Testis (tissue), 3 donors: ENCODE measurements around the gene TEKT3. TPM values are rescaled to one million over a fixed set of nuclear protein-coding genes. Genes with fewer than 3 reads are reported as not detected.

Source experiments
- DNase-seq: peaks from one replicate; pipeline ENCODE4 v3.0.0-alpha.2; 2019
- H3K27ac ChIP-seq, 2 donors: fragments of 200-600 bp; sonication (generic); one replicate each; pipeline ENCODE4 v1.5.1; 2019
- H3K27me3 ChIP-seq: fragments of 200-600 bp; sonication (generic); one replicate; pipeline ENCODE4 v1.5.1; 2019
- H3K36me3 ChIP-seq: fragments of 200-600 bp; sonication (generic); one replicate; pipeline ENCODE4 v1.5.1; 2017; ENCODE audit warnings: low read depth; ENCODE audit errors: missing control alignments
- H3K4me1 ChIP-seq: fragments of 200-600 bp; sonication (generic); one replicate; pipeline ENCODE4 v1.5.1; 2019
- H3K4me3 ChIP-seq, 2 donors: fragments of 200-600 bp; sonication (generic); one replicate each; pipeline ENCODE4 v1.5.1; 2017 to 2019
- H3K9me3 ChIP-seq: fragments of 200-600 bp; sonication (generic); one replicate; pipeline ENCODE4 v1.5.1; 2017
- CTCF ChIP-seq, 3 experiments: fragments of 450-650 bp in 2 of 3; fragments of 200-600 bp in 1 of 3; sonication (generic) in 1 of 3; IDR thresholded peaks; one replicate each; pipeline ENCODE4 v1.5.1; 2016 to 2019; ENCODE audit warnings: antibody characterized with exemption in 3 of 3, mild to moderate bottlenecking in 2 of 3, moderate library complexity in 1 of 3
- POLR2A ChIP-seq: fragments of 450-650 bp; IDR thresholded peaks from one replicate; pipeline ENCODE4 v1.6.1; 2017; ENCODE audit warnings: antibody characterized with exemption, mild to moderate bottlenecking, moderate library complexity
- WGBS, 2 donors: methylation state at CpG; one replicate each; pipeline ENCODE4 v1.1.5; 2018; 5-methylcytosine and 5-hydroxymethylcytosine counted together
- intact Hi-C: fragments of 100-400 bp; cut with DNase I; formaldehyde crosslinking; loops from one replicate; pipeline ENCODE4 v1.15.1; 2023; ENCODE audit warnings: low total_unique reads
- polyA plus RNA-seq: library from polyadenylated mRNA; stranded (reverse); fragments of 350-450 nt; fragmentation: Illumina TruSeq; extraction: RNeasy Lipid Tissue Mini Kit (QIAGEN cat#74804); gene quantifications from one replicate; pipeline ENCODE4 v1.2.3, GENCODE V29; 2014; ENCODE audit warnings: low read depth, low replicate concordance; ENCODE audit not compliant: insufficient read depth
- total RNA-seq, 2 donors: library from RNA; depleted of rRNA; stranded (reverse); fragments of >200 nt; gene quantifications; one replicate each; pipeline ENCODE4 v1.2.3, GENCODE V29; 2016

TEKT3 gene
- total and polyA plus RNA-seq, 3 donors from 2014 or later: 30.7 to 106 (median 52.0) TPM

- DNase-seq: no peak
- no peaks in the 10 kb centered on the region for H3K36me3 ChIP-seq
- intact Hi-C loops: no loop called here
- H3K9me3 ChIP-seq: no peaks in the 10 kb centered on the region
- 83 to 87% methylated on average over 7 of the region's 7 CpGs for WGBS, 2 donors
- TF ChIP-seq POLR2A (no peak), CTCF (IDR thresholded peaks at IDR 0.05) (no peak)
- no peaks in the 10 kb centered on the region for H3K4me1 ChIP-seq
- no peak overlapping the region for H3K4me3 ChIP-seq
- no peaks in the 10 kb centered on the region for H3K27me3 ChIP-seq
- no peak overlapping the region for H3K27ac ChIP-seq
These were observed 32.6 kb downstream of the TEKT3 start for GRCh38 chr17:15308758-15309157.

GRCh38 chr17:15307710-15308111 is 33.7 kb downstream of the TEKT3 start:
- WGBS, 2 donors: 65 to 66% methylated on average over 4 of the region's 4 CpGs

GRCh38 chr17:15303851-15304250 is 37.5 kb downstream of the TEKT3 start:
- no peaks in the 10 kb centered on the region for H3K4me1 ChIP-seq
- H3K9me3 ChIP-seq: no peaks in the 10 kb centered on the region
- TF ChIP-seq CTCF (IDR thresholded peaks at IDR 0.05) (no peak), POLR2A (no peak)
- no peak for DNase-seq
- no peaks in the 10 kb centered on the region for H3K27me3 ChIP-seq
- H3K27ac ChIP-seq: no peak overlapping the region
- WGBS, 2 donors: 91 to 95% methylated on average over 14 of the region's 14 CpGs
- intact Hi-C loops: no loop called here
- no peak overlapping the region for H3K4me3 ChIP-seq
- no peaks in the 10 kb centered on the region for H3K36me3 ChIP-seq

More at GRCh38 chr17:15307710-15308111, 33.7 kb downstream of the TEKT3 start:
- no peak for DNase-seq
- intact Hi-C loops: no loop called here
- Histone ChIP-seq H3K4me3 (no peak overlapping the region), H3K27ac (no peak overlapping the region), H3K4me1 (no peaks in the 10 kb centered on the region), H3K27me3 (no peaks in the 10 kb centered on the region), H3K36me3 (no peaks in the 10 kb centered on the region), H3K9me3 (no peaks in the 10 kb centered on the region)
- no peak for TF ChIP-seq CTCF (IDR thresholded peaks at IDR 0.05)
- no peak for TF ChIP-seq POLR2A

- intact Hi-C loops: no loop called here
- no peaks in the 10 kb centered on the region for H3K36me3 ChIP-seq
- no peaks in the 10 kb centered on the region for H3K4me1 ChIP-seq
- TF ChIP-seq POLR2A (no peak), CTCF (IDR thresholded peaks at IDR 0.05) (no peak)
- 25 to 47% methylated on average over 3 of the region's 3 CpGs for WGBS, 2 donors
- H3K27me3 ChIP-seq: no peaks in the 10 kb centered on the region
- DNase-seq: no peak
- no peaks in the 10 kb centered on the region for H3K9me3 ChIP-seq
- no peak overlapping the region for H3K4me3 ChIP-seq
- no peak overlapping the region for H3K27ac ChIP-seq
These were observed 38.1 kb downstream of the TEKT3 start for GRCh38 chr17:15303268-15303667.

- H3K4me3 ChIP-seq: no peak overlapping the region
- intact Hi-C loops: no loop called here
- no peaks in the 10 kb centered on the region for H3K9me3 ChIP-seq
- DNase-seq: no peak
- no peaks in the 10 kb centered on the region for H3K27me3 ChIP-seq
- 92 to 97% methylated on average over 6 of the region's 6 CpGs for WGBS, 2 donors
- H3K36me3 ChIP-seq: no peaks in the 10 kb centered on the region
- H3K27ac ChIP-seq: no peak overlapping the region
- no peaks in the 10 kb centered on the region for H3K4me1 ChIP-seq
- TF ChIP-seq POLR2A: no peak
- TF ChIP-seq CTCF (IDR thresholded peaks at IDR 0.05): no peak
These were observed 39.6 kb downstream of the TEKT3 start for GRCh38 chr17:15301845-15302244.
